CD4-positive, CD25-positive, alpha-beta regulatory T cell (primary cell): Measurements from ENCODE around the gene GRIK1. TPM values are rescaled to one million over a fixed set of nuclear protein-coding genes. Genes with fewer than 3 reads are reported as not detected.

Experiments used
- ATAC-seq, 2 donors: fragments of 150-1000 bp; cut with Tn5 transposase; one replicate each; pipeline ENCODE4 v1.10.0; 2021; ENCODE audit warnings: low read depth in 2 of 2, moderate number of reproducible peaks in 2 of 2, moderate library complexity in 1 of 2
- DNase-seq, 3 donors: peaks; one replicate each; pipeline versions ENCODE4 v3.0.0 to v3.0.0-alpha.2; 2012 to 2022; ENCODE audit warnings: mixed read lengths in 1 of 3
- H3K27ac ChIP-seq: one replicate; pipeline ENCODE4 v1.7.0; 2013; ENCODE audit warnings: mild to moderate bottlenecking, low read length; ENCODE audit not compliant: insufficient read depth, poor library complexity, severe bottlenecking
- H3K27me3 ChIP-seq: one replicate; pipeline ENCODE4 v1.7.0; 2013; ENCODE audit warnings: low read length; ENCODE audit not compliant: control insufficient read depth, insufficient read depth
- H3K36me3 ChIP-seq: one replicate; pipeline ENCODE4 v1.7.0; 2013; ENCODE audit warnings: mild to moderate bottlenecking, low read length, moderate library complexity; ENCODE audit not compliant: control insufficient read depth, insufficient read depth
- H3K4me1 ChIP-seq: 2 replicates; pipeline ENCODE4 v1.7.0; 2013; ENCODE audit warnings: mild to moderate bottlenecking, low read length; ENCODE audit not compliant: insufficient read depth, control insufficient read depth, poor library complexity, severe bottlenecking
- H3K4me3 ChIP-seq: one replicate; pipeline ENCODE4 v1.7.0; 2013; ENCODE audit warnings: low read depth, mild to moderate bottlenecking, low read length, moderate library complexity
- H3K9me3 ChIP-seq, 2 experiments: 1 replicate in 1 of 2; 2 replicates in 1 of 2; pipeline ENCODE4 v1.7.0; 2013; ENCODE audit warnings: low read length in 2 of 2, mild to moderate bottlenecking in 1 of 2, moderate library complexity in 1 of 2; ENCODE audit not compliant: control insufficient read depth in 2 of 2
- H3K27ac Mint-ChIP-seq, 3 donors: one replicate each; pipeline ENCODE4 v1.8.0; 2020 to 2022; ENCODE audit warnings: mild to moderate bottlenecking in 3 of 3, mixed read lengths in 3 of 3, moderate library complexity in 2 of 3
- H3K27me3 Mint-ChIP-seq: one replicate; pipeline ENCODE4 v1.8.0; 2022; ENCODE audit warnings: mild to moderate bottlenecking, mixed read lengths
- H3K36me3 Mint-ChIP-seq: one replicate; pipeline ENCODE4 v1.8.0; 2020; ENCODE audit warnings: mixed read lengths
- H3K4me1 Mint-ChIP-seq, 4 donors: one replicate each; pipeline ENCODE4 v1.8.0; 2020 to 2022; ENCODE audit warnings: mixed read lengths in 4 of 4, mild to moderate bottlenecking in 1 of 4
- H3K4me3 Mint-ChIP-seq, 4 donors: one replicate each; pipeline ENCODE4 v1.8.0; 2020 to 2022; ENCODE audit warnings: mild to moderate bottlenecking in 4 of 4, mixed read lengths in 4 of 4, moderate library complexity in 3 of 4
- H3K9me3 Mint-ChIP-seq, 7 donors: one replicate each; pipeline ENCODE4 v1.8.0; 2020 to 2022; ENCODE audit warnings: mixed read lengths in 7 of 7, mild to moderate bottlenecking in 3 of 7, moderate library complexity in 2 of 7
- polyA plus RNA-seq, 4 donors: library from polyadenylated mRNA; unstranded; fragments of 300-500 nt; fragmentation: Illumina TruSeq; gene quantifications; one replicate each; pipeline ENCODE4 v1.2.3, GENCODE V29; 2021
- total RNA-seq: library from RNA; stranded (reverse); gene quantifications from one replicate; pipeline ENCODE4 v1.2.3, GENCODE V29; 2022

GRIK1 gene
- total and polyA plus RNA-seq, 5 donors from 2014 or later = 0.06 TPM; not detected in 4

- Mint-ChIP-seq H3K27ac (no peak overlapping the region), H3K4me3 (no peak overlapping the region), H3K36me3 (peaks cover 3% of the 10 kb centered on the region), H3K27me3 (no peaks in the 10 kb centered on the region), H3K9me3 (peaks cover 0 to 4% (median 0%) of the 10 kb centered on the region in 7 donors), H3K4me1 (peaks cover 0 to 3% (median under 1%) of the 10 kb centered on the region in 4 donors)
- Histone ChIP-seq H3K4me1 (no peaks in the 10 kb centered on the region), H3K27me3 (no peaks in the 10 kb centered on the region), H3K4me3 (no peak overlapping the region), H3K27ac (no peak overlapping the region), H3K36me3 (no peaks in the 10 kb centered on the region), H3K9me3 (no peaks in the 10 kb centered on the region)
- no peak for ATAC-seq
- DNase-seq = no peak
Observed at GRCh38 chr21:29638138-29638537, 301.7 kb downstream of the GRIK1 start.

GRCh38 chr21:29637553-29637952 lies 302.2 kb downstream of the GRIK1 start:
- DNase-seq (no peak), ATAC-seq (no peak)
- Histone ChIP-seq H3K27ac (no peak overlapping the region), H3K4me3 (no peak overlapping the region), H3K36me3 (no peaks in the 10 kb centered on the region), H3K9me3 (no peaks in the 10 kb centered on the region), H3K4me1 (no peaks in the 10 kb centered on the region), H3K27me3 (no peaks in the 10 kb centered on the region)
- peaks cover 3% of the 10 kb centered on the region for H3K36me3 Mint-ChIP-seq
- H3K4me1 Mint-ChIP-seq = peaks cover 0 to 2% (median 0%) of the 10 kb centered on the region in 4 donors
- no peak overlapping the region for H3K27ac Mint-ChIP-seq
- peaks cover 0 to 4% (median 0%) of the 10 kb centered on the region in 7 donors for H3K9me3 Mint-ChIP-seq
- no peaks in the 10 kb centered on the region for H3K27me3 Mint-ChIP-seq
- H3K4me3 Mint-ChIP-seq = no peak overlapping the region

DNA sequence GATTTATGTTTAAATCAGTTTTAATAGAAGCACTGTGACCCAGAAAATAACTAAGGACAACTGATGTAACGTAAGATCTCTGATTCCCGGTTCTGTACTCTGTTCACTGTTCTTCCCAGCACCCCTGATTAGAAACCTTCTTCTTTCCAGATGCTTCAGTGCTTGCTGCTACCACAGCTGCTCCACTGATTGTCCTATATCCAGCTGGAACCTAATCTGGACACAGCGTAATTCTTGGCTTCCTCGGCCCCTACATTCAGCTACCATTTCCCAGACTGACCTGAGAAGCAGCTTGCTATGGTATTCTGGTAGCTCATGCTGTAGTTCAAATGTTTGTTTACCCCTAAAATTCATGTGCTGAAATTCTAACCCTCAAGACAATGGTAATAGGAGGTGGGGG lies 302.7 kb downstream of the GRIK1 start:
- ATAC-seq (no peak), DNase-seq (no peak)
- Mint-ChIP-seq H3K4me1 (peaks cover 0 to 2% (median 0%) of the 10 kb centered on the region in 4 donors), H3K9me3 (peaks cover 0 to 4% (median 0%) of the 10 kb centered on the region in 7 donors), H3K36me3 (peaks cover 3% of the 10 kb centered on the region), H3K27me3 (no peaks in the 10 kb centered on the region), H3K27ac (no peak overlapping the region), H3K4me3 (no peak overlapping the region)
- Histone ChIP-seq H3K4me3 (no peak overlapping the region), H3K27me3 (no peaks in the 10 kb centered on the region), H3K4me1 (no peaks in the 10 kb centered on the region), H3K9me3 (no peaks in the 10 kb centered on the region), H3K27ac (no peak overlapping the region), H3K36me3 (no peaks in the 10 kb centered on the region)

- no peak overlapping the region for H3K27ac ChIP-seq
- H3K4me3 Mint-ChIP-seq = no peak overlapping the region
- no peaks in the 10 kb centered on the region for H3K27me3 ChIP-seq
- H3K9me3 Mint-ChIP-seq = peaks cover 0 to 4% (median 0%) of the 10 kb centered on the region in 7 donors
- H3K36me3 Mint-ChIP-seq = peaks cover 6% of the 10 kb centered on the region
- ATAC-seq (no peak), DNase-seq (no peak)
- no peaks in the 10 kb centered on the region for H3K4me1 ChIP-seq
- H3K9me3 ChIP-seq = no peaks in the 10 kb centered on the region
- no peak overlapping the region for H3K4me3 ChIP-seq
- peaks cover 0 to 2% (median 0%) of the 10 kb centered on the region in 4 donors for H3K4me1 Mint-ChIP-seq
- no peaks in the 10 kb centered on the region for H3K36me3 ChIP-seq
- no peak overlapping the region for H3K27ac Mint-ChIP-seq
- H3K27me3 Mint-ChIP-seq = no peaks in the 10 kb centered on the region
Observed at GRCh38 chr21:29634418-29634817, 305.4 kb downstream of the GRIK1 start.

DNA sequence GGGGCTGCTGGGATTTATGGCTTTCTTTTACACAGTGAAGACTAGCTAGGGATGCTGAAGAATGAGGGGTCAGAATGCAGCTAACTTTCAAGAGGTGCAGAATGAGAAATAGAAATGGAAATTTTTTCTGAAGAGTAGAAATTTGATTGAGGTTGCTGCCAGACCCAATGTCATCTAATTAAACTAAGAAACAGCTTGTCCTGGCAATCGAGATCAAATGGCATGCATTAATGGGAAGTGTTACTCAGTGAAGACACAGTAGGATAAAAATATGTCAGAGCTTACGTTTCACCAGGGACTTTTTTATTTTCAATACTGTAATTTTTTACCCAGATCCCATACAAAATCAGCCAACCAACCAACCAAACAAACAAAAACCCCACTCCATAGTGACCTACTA lies 306.0 kb downstream of the GRIK1 start:
- H3K27ac ChIP-seq = no peak overlapping the region
- H3K9me3 ChIP-seq = no peaks in the 10 kb centered on the region
- H3K4me3 ChIP-seq = no peak overlapping the region
- Mint-ChIP-seq H3K36me3 (peaks cover 6% of the 10 kb centered on the region), H3K4me3 (no peak overlapping the region), H3K9me3 (peaks cover 0 to 3% (median 0%) of the 10 kb centered on the region in 7 donors), H3K4me1 (peaks cover 0 to 2% (median 0%) of the 10 kb centered on the region in 4 donors), H3K27ac (no peak overlapping the region), H3K27me3 (no peaks in the 10 kb centered on the region)
- DNase-seq = no peak
- H3K36me3 ChIP-seq = no peaks in the 10 kb centered on the region
- H3K4me1 ChIP-seq = no peaks in the 10 kb centered on the region
- H3K27me3 ChIP-seq = no peaks in the 10 kb centered on the region
- ATAC-seq = no peak

- H3K27me3 Mint-ChIP-seq = no peaks in the 10 kb centered on the region
- H3K36me3 Mint-ChIP-seq = peaks cover 10% of the 10 kb centered on the region
- peaks cover 0 to 2% (median 0%) of the 10 kb centered on the region in 4 donors for H3K4me1 Mint-ChIP-seq
- no peaks in the 10 kb centered on the region for H3K36me3 ChIP-seq
- no peak overlapping the region for H3K27ac Mint-ChIP-seq
- H3K4me1 ChIP-seq = no peaks in the 10 kb centered on the region
- DNase-seq (no peak), ATAC-seq (no peak)
- no peaks in the 10 kb centered on the region for H3K27me3 ChIP-seq
- no peak overlapping the region for H3K27ac ChIP-seq
- H3K9me3 ChIP-seq = no peaks in the 10 kb centered on the region
- no peak overlapping the region for H3K4me3 Mint-ChIP-seq
- H3K9me3 Mint-ChIP-seq = peaks cover 0 to 3% (median 0%) of the 10 kb centered on the region in 7 donors
- no peak overlapping the region for H3K4me3 ChIP-seq
Observed at GRCh38 chr21:29630441-29630840, 309.4 kb downstream of the GRIK1 start.

DNA sequence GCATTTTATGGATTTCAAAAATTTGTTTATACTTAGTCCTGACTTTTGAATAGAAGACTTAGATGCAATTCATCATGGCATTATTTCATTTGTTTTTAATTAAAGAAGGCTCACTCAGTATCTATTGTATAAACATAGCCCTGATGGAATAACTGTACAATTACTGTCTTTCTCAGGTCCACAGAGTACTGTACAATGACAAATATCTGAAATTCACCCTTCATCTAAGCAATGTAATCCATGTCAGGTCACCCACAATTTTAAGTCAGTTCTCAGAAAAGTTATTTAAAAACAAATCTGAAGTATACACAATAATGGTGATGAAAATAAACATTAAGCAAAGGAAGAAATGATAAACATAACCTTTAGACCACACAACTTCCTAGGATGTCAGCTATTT lies 311.9 kb downstream of the GRIK1 start:
- ATAC-seq = no peak
- no peaks in the 10 kb centered on the region for H3K27me3 Mint-ChIP-seq
- Histone ChIP-seq H3K4me3 (no peak overlapping the region), H3K27ac (no peak overlapping the region), H3K36me3 (no peaks in the 10 kb centered on the region), H3K27me3 (no peaks in the 10 kb centered on the region), H3K9me3 (no peaks in the 10 kb centered on the region), H3K4me1 (no peaks in the 10 kb centered on the region)
- H3K9me3 Mint-ChIP-seq = peaks cover 0 to 3% (median 0%) of the 10 kb centered on the region in 7 donors
- H3K27ac Mint-ChIP-seq = no peak overlapping the region
- no peak for DNase-seq
- peaks cover 14% of the 10 kb centered on the region for H3K36me3 Mint-ChIP-seq
- no peaks in the 10 kb centered on the region for H3K4me1 Mint-ChIP-seq
- no peak overlapping the region for H3K4me3 Mint-ChIP-seq

DNA sequence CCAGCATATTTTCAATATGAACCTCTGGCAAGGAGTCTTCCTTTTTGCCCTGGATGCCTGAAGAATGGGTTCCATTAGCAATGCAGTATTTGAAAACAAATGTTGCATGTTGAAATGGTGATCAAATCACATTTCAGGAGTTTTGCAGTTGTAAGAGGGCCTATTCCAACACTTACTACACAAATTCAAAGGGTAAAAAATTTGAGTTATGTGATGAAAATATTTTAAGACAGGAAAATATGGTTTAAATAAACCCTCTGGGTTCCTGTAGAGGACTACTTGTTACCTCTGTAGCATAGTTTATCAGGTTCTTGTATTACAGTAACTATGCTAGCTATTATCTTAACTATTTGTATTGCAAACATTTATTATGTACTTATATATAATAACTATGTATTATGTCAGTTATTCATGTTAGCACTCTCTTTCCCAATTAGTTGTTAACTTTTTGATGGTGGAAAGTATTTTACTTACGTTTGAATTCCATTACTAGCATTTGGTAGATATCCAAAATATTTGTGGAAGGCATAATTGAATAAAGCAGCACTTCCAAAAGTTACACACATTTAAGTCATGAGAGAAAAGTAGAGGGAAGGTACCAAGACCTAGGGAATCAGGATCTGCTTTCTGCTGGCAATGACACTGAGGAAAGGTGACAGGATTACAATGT lies 312.9 kb downstream of the GRIK1 start:
- Histone ChIP-seq H3K27ac (no peak overlapping the region), H3K4me3 (no peak overlapping the region), H3K27me3 (no peaks in the 10 kb centered on the region), H3K36me3 (no peaks in the 10 kb centered on the region), H3K9me3 (no peaks in the 10 kb centered on the region), H3K4me1 (no peaks in the 10 kb centered on the region)
- Mint-ChIP-seq H3K27me3 (no peaks in the 10 kb centered on the region), H3K27ac (no peak overlapping the region), H3K4me1 (no peaks in the 10 kb centered on the region), H3K36me3 (peaks cover 14% of the 10 kb centered on the region), H3K9me3 (peaks cover 0 to 3% (median 0%) of the 10 kb centered on the region in 7 donors), H3K4me3 (no peak overlapping the region)
- ATAC-seq (no peak), DNase-seq (no peak)
